ENCODE measurements around the gene HMGCL.

Gene HMGCL

DNA sequence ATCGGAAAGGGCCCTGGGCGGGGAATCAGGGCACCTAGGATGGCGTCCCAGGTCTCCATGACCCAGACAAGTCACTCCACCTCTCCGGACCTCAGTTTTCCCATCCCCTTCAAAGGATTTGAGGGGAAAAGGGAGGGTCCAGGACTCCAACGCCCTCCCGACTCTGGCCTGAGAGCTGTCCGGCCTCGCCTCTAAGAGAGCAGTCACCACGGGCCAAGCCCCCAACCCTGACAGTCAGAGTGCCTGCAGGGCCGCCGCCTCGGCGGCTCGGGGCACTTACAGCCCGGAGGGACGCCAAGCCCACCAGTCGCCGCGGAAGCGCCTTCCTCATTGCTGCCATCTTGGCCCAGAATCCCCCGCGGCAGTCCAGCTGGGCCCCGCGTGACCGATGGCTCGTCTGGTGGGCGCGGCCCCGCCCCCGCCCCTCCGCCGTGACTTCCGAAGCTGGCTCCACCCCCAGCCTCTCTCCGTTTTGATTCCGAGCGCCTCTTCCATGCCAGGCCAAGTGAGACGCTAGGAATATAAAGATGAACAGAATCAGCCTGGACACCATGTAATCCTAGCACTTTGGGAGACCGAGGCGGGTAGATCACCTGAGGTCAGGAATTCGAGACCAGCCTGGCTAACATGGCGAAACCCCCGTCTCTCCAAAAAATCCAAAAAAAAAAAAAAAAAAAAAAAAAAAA, at the start of gene HMGCL:
Gene HMGCL (minus strand): TSS at position 354 of the 686 bp plus-strand sequence. CDS start 14 bp downstream, at position 340.
- no peak for DNase-seq (ENCODE audit: low read depth, low spot score)
- peak within 1 kb of the TSS; percentile 85 for H3K27ac ChIP-seq
- peak; percentile 95 for TF ChIP-seq POLR2AphosphoS5 (IDR thresholded peaks at IDR 0.05; ENCODE audit: borderline replicate concordance, low read depth, low read length)
- no peak for TF ChIP-seq EZH2 (IDR thresholded peaks at IDR 0.05)

DNA sequence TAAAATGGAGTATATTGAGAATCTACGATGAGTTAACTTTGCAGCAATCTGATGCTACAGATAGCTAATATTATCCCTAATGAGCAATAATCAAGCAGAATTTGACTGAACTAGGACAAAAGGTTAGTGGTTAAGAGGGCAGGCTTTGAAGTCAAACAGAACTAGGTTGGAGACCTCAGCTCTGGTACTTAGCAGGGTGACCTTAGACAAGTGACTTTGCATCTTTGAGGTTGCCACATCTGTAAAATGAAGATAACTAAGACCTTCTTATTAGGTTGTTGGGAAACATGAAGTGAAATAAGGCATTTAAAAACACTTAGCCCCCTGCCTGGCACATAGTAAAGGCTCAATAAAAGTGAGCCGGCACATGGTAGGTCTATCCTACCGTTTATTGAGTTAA, 47.2 kb upstream of the HMGCL start:
- H3K9ac ChIP-seq (ENCODE audit: insufficient read length): no peak overlapping the region
- H3K9me3 ChIP-seq (ENCODE audit: low read depth, low read length): no peaks in the 10 kb centered on the region
- H3K36me3 ChIP-seq (ENCODE audit: insufficient read depth, low read length): no peaks in the 10 kb centered on the region
- TF ChIP-seq POLR2AphosphoS5 (IDR thresholded peaks at IDR 0.05; ENCODE audit: borderline replicate concordance, low read depth, low read length) (no peak), FOXP2 (optimal IDR thresholded peaks at IDR 0.05; ENCODE audit: control extremely low read depth, extremely low read length, insufficient read depth) (no peak)
- H3K4me3 ChIP-seq: no peak overlapping the region
- no peak overlapping the region for H3K27ac ChIP-seq
- no peak for DNase-seq (ENCODE audit: low read depth, low spot score)

More for the DNA sequence above, at the start of gene HMGCL:
- peak within 1 kb of the TSS; percentile 96 for H3K9ac ChIP-seq (ENCODE audit: insufficient read length)
- H3K4me3 ChIP-seq: peak within 1 kb of the TSS; percentile 94
- H3K36me3 ChIP-seq (ENCODE audit: insufficient read depth, low read length): no peaks in the 10 kb centered on the region
- H3K9me3 ChIP-seq (ENCODE audit: low read depth, low read length): no peaks in the 10 kb centered on the region

DNA sequence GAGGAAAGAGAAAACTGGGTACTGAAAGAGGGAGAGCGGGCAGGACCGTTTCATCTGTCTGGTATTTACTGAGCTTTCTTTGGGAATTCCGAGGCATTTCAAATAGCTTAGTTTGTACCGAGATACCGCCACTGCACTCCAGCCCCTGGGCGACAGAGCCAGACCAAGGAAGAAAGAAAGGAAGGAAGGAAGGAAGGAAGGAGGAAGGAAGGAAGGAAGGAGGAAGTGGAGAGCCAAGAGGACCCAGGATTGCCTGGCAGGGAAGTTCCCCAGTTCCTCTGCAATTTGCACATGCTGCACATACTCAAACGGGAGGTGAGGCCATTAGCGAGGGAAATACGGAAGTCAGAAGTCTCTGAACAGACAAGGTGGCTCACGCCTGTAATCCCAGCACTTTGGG, 43.8 kb upstream of the HMGCL start:
- H3K9ac ChIP-seq (ENCODE audit: insufficient read length): peak overlapping the region; percentile 74
- DNase-seq (ENCODE audit: low read depth, low spot score): peak; percentile 53
- TF ChIP-seq EZH2 (IDR thresholded peaks at IDR 0.05) (no peak), POLR2AphosphoS5 (IDR thresholded peaks at IDR 0.05; ENCODE audit: borderline replicate concordance, low read depth, low read length) (no peak; the same call in 1 of the 2 replicates), FOXP2 (optimal IDR thresholded peaks at IDR 0.05; ENCODE audit: control extremely low read depth, extremely low read length, insufficient read depth) (no peak)
- H3K27ac ChIP-seq: peak overlapping the region; percentile 95
- H3K36me3 ChIP-seq (ENCODE audit: insufficient read depth, low read length): peaks cover 15% of the 10 kb centered on the region
- H3K9me3 ChIP-seq (ENCODE audit: low read depth, low read length): no peaks in the 10 kb centered on the region
- H3K4me3 ChIP-seq: peak overlapping the region; percentile 87

DNA sequence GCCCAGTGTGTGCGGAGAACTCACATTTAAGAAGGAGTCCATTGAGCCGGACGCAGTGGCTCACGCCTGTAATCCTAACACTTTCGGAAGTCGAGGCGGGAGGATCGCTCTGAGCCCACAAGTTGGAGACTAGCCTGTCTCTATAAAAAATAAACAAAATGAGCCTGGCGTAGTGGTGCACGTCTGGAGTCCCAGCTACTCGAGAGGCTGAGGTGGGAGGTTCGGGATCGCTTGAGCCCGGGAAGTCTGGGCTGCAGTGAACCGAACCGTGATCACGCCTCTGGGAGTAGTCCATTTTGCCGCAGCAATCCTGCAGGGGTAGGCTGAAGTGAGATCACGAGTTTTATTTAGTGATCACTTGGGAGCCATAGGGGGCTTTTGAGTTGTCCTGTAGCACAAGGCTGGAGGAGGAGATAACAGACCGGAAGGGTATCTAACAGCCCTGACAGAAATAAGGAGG, 43.4 kb upstream of the HMGCL start:
- H3K36me3 ChIP-seq (ENCODE audit: insufficient read depth, low read length): peaks cover 18% of the 10 kb centered on the region
- H3K4me3 ChIP-seq: peak overlapping the region; percentile 87
- TF ChIP-seq FOXP2 (optimal IDR thresholded peaks at IDR 0.05; ENCODE audit: control extremely low read depth, extremely low read length, insufficient read depth) (no peak), POLR2AphosphoS5 (IDR thresholded peaks at IDR 0.05; ENCODE audit: borderline replicate concordance, low read depth, low read length) (no peak), EZH2 (IDR thresholded peaks at IDR 0.05) (no peak)
- no peaks in the 10 kb centered on the region for H3K9me3 ChIP-seq (ENCODE audit: low read depth, low read length)
- peak overlapping the region; percentile 95 for H3K27ac ChIP-seq
- DNase-seq (ENCODE audit: low read depth, low spot score): no peak
- peak overlapping the region; percentile 74 for H3K9ac ChIP-seq (ENCODE audit: insufficient read length)

DNA sequence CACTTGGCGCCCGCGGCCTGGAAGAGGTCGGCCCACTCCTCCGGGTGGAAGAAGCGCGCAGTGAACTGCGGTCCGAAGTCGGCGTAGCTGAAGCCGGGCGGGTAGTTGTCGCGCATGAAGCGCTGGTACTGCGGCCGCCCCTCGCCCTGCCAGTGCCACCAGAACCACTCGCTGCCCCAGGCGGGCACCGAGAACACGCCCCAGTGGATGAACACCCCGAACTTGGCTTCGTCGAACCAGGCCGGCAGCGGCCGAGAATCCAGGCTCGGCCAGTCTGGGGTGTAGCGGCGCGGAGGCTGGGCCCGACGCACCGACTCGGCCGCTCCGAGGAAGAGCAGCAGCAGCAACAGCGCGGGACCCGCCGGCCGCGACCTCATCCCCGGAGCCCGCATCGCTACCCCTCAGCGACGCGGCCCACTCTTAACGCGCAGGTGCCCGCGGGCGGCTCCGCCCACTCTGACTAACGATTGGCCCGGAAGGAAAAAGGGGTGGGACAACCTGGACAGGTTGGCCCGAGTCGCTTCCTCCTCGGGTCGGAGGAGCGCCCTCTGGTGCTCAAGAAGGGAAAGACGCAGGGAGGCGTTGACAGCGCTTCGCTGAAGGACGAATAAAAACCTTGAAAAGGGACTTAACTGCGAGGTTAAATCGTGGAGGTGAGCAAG, 42.8 kb upstream of the HMGCL start, which contains the start of gene FUCA1:
Gene FUCA1 (minus strand): TSS at position 396 of the 662 bp plus-strand sequence. CDS start 4 bp downstream, at position 392.
- peak within 1 kb of the TSS; percentile 95 for H3K27ac ChIP-seq
- H3K9ac ChIP-seq (ENCODE audit: insufficient read length): peak within 1 kb of the TSS; percentile 76
- peaks cover 24% of the 10 kb centered on the region for H3K36me3 ChIP-seq (ENCODE audit: insufficient read depth, low read length)
- TF ChIP-seq FOXP2 (optimal IDR thresholded peaks at IDR 0.05; ENCODE audit: control extremely low read depth, extremely low read length, insufficient read depth) (peak; percentile 54), POLR2AphosphoS5 (IDR thresholded peaks at IDR 0.05; ENCODE audit: borderline replicate concordance, low read depth, low read length) (peak; percentile 85), EZH2 (IDR thresholded peaks at IDR 0.05) (no peak)
- no peaks in the 10 kb centered on the region for H3K9me3 ChIP-seq (ENCODE audit: low read depth, low read length)
- DNase-seq (ENCODE audit: low read depth, low spot score): peak; percentile 76
- peak within 1 kb of the TSS; percentile 87 for H3K4me3 ChIP-seq

DNA sequence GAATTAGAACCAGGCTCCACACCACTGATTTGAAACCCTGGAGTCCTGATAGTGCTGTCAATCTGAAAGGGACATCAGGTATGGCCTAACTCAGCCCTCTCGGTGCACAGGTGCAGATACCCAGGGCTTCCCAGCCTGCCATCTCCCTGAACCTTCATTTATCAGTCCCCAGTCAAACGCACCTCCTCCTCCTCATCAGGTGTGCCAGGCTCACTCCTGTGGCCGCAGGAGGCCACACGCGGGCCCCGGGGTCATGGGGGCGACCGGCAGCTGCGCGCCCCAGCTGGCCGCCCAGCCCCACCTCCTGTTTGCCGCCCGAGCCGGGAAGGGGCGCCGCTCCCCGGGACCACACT, 42.3 kb upstream of the HMGCL start:
- no peak overlapping the region for H3K27ac ChIP-seq
- no peak for DNase-seq (ENCODE audit: low read depth, low spot score)
- H3K9me3 ChIP-seq (ENCODE audit: low read depth, low read length): no peaks in the 10 kb centered on the region

DNA sequence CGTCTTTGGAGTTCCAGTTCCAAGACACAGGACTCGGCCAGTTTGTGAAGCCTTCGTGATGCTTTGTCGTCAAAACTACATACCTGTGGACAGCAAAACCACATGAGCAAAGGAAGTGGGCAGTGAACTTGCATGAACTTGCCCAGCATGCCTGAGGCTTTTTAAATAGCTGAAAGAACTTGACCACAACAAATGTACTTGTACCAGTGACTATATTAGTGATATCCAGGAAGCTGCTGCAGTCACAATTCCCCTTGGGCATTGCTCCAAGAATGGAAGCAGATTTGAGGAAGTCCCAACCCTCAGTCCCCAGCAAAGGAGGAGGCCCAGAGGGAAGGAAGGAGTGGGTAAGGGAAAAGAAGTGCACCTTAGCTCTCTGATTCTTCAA, 40.3 kb upstream of the HMGCL start:
- TF ChIP-seq FOXP2 (optimal IDR thresholded peaks at IDR 0.05; ENCODE audit: control extremely low read depth, extremely low read length, insufficient read depth) (no peak), POLR2AphosphoS5 (IDR thresholded peaks at IDR 0.05; ENCODE audit: borderline replicate concordance, low read depth, low read length) (no peak), EZH2 (IDR thresholded peaks at IDR 0.05) (no peak)
- Histone ChIP-seq H3K4me3 (peak overlapping the region; percentile 87; the same call in 1 of the 2 replicates), H3K36me3 (ENCODE audit: insufficient read depth, low read length) (peaks cover 43% of the 10 kb centered on the region), H3K27ac (no peak overlapping the region), H3K9ac (ENCODE audit: insufficient read length) (no peak overlapping the region), H3K9me3 (ENCODE audit: low read depth, low read length) (no peaks in the 10 kb centered on the region)
- no peak for DNase-seq (ENCODE audit: low read depth, low spot score)

More for the DNA sequence above, 42.3 kb upstream of the HMGCL start:
- Histone ChIP-seq H3K9ac (ENCODE audit: insufficient read length) (peak overlapping the region; percentile 76), H3K36me3 (ENCODE audit: insufficient read depth, low read length) (peaks cover 29% of the 10 kb centered on the region), H3K4me3 (peak overlapping the region; percentile 87)
- no peak for TF ChIP-seq FOXP2 (optimal IDR thresholded peaks at IDR 0.05; ENCODE audit: control extremely low read depth, extremely low read length, insufficient read depth)

DNA sequence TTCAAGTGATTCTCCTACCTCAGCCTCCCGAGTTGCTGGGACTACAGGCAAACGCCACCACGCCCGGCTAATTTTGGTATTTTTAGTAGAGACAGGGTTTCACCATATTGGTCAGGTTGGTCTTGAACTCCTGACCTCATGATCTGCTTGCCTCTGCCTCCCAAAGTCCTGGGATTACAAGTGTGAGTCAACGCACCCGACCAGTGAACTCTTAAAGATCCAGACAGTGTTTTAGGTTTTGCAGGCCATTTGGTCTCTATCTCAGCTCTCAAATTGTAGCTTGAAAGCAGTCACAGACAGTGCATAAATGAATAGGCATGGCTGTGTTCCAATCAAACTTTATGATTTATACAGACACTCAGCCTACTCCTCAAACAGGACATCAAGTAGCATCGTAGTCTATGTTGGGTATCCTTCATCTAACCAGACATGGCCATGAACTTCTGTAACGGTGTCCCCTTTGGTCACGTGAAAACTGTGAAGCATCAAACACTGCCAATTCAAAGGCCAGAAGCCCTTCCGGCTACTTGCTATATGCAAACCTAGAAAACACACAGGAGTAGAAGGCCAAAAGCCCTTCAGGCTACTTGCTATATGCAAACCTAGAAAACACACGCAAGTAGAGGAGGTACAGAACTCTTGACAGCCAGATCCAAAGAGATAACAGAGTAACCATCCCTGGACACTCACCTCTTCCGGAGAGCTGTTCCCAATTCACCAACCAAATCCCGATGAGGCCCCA, 39.7 kb upstream of the HMGCL start:
- Histone ChIP-seq H3K36me3 (ENCODE audit: insufficient read depth, low read length) (peaks cover 44% of the 10 kb centered on the region), H3K27ac (no peak overlapping the region), H3K9me3 (ENCODE audit: low read depth, low read length) (no peaks in the 10 kb centered on the region), H3K9ac (ENCODE audit: insufficient read length) (no peak overlapping the region), H3K4me3 (no peak overlapping the region)
- TF ChIP-seq POLR2AphosphoS5 (IDR thresholded peaks at IDR 0.05; ENCODE audit: borderline replicate concordance, low read depth, low read length): no peak
- TF ChIP-seq FOXP2 (optimal IDR thresholded peaks at IDR 0.05; ENCODE audit: control extremely low read depth, extremely low read length, insufficient read depth): no peak
- TF ChIP-seq EZH2 (IDR thresholded peaks at IDR 0.05): no peak
- DNase-seq (ENCODE audit: low read depth, low spot score): no peak

Data from SK-N-MC (cell line).